ENCODE data around the gene ACOX3. TPM values are rescaled to one million over a fixed set of nuclear protein-coding genes. Genes with fewer than 3 reads are reported as not detected.

Gene ACOX3
- total and polyA plus RNA-seq, 9 of the 15 experiments (the other 6 are each of a cell fraction or from before 2014, with no cell fraction given) = 0.68 to 7.3 (median 3.7) TPM

- TF ChIP-seq NRF1 (conservative IDR thresholded peaks at IDR 0.05 in 1 of 2, IDR thresholded peaks at IDR 0.05 in 1 of 2) (peak; percentile 79 to 84), RCOR1 (IDR thresholded peaks at IDR 0.05; ENCODE audit: borderline replicate concordance in 1 of 2, low read depth in 2 of 2, low read length in 2 of 2) (peak in 1 of 2 experiments; percentile 29; a peak in 1 of 4 replicates), ELK3 (CRISPR knock-in tag; IDR thresholded peaks at IDR 0.05) (no peak), ESRRB (CRISPR knock-in tag; IDR thresholded peaks at IDR 0.05; ENCODE audit: borderline replicate concordance) (no peak), SMC3 (conservative IDR thresholded peaks at IDR 0.05; ENCODE audit: insufficient read depth, low read depth, low read length) (peak; percentile 49; the same call in 1 of the 2 replicates), CTBP1 (IDR thresholded peaks at IDR 0.05; ENCODE audit: borderline replicate concordance) (peak; percentile 61; the same call in 1 of the 2 replicates), HINFP (tag; conservative IDR thresholded peaks at IDR 0.05; ENCODE audit: low read depth) (no peak), REST (IDR thresholded peaks at IDR 0.05; ENCODE audit: borderline replicate concordance) (peak; percentile 57; the same call in 1 of the 2 replicates), REST (CRISPR knock-in tag; IDR thresholded peaks at IDR 0.05; ENCODE audit: low read depth) (no peak), ZNF766 (CRISPR knock-in tag; conservative IDR thresholded peaks at IDR 0.05) (no peak), KLF16 (IDR thresholded peaks at IDR 0.05) (no peak), ZNF589 (CRISPR knock-in tag; IDR thresholded peaks at IDR 0.05; ENCODE audit: low read depth) (no peak), ZBTB7A (IDR thresholded peaks at IDR 0.05; ENCODE audit: borderline replicate concordance, control insufficient read depth, low read depth, low read length) (no peak), ETV6 (IDR thresholded peaks at IDR 0.05; ENCODE audit: borderline replicate concordance in 1 of 2, low read depth in 2 of 2, low read length in 1 of 2) (no peak), ETV6 (CRISPR knock-in tag; IDR thresholded peaks at IDR 0.05; ENCODE audit: borderline replicate concordance) (no peak), SMAD4 (CRISPR knock-in tag; conservative IDR thresholded peaks at IDR 0.05) (peak; percentile 93), RBM15 (IDR thresholded peaks at IDR 0.05; ENCODE audit: insufficient read depth, low read length) (no peak)
Measured at GRCh38 chr4:8410641-8411271, 29.8 kb downstream of the ACOX3 start (continued).

Measured in K562 (cell line).